GM12878 (cell line): ENCODE data around the gene SPEM2. TPM values are rescaled to one million over a fixed set of nuclear protein-coding genes. Genes with fewer than 3 reads are reported as not detected.

Experiments used
- ATAC-seq: fragments of 200-7000 bp; cut with Tn5 transposase; 3 replicates; pipeline ENCODE4 v1.9.1; 2020; ENCODE audit warnings: mild to moderate bottlenecking, moderate library complexity
- BruUV-seq: library from RNA; stranded (reverse); fragments of 400-500 nt; replicated peaks from 2 replicates; lab custom pipeline; 2021; lab: Mats Ljungman, UMichigan
- CTCF ChIA-PET: fragments of 300-600 bp; sonication (Branson Sonifier 250); formaldehyde crosslinking; extraction: SDS; loops from one replicate; lab custom pipeline; 2021; ENCODE audit warnings: inconsistent platforms; lab: Yijun Ruan, JAX
- POLR2A ChIA-PET: fragments of 350-600 bp; formaldehyde crosslinking; extraction: SDS; loops from one replicate; lab custom pipeline; 2021; ENCODE audit warnings: inconsistent platforms; lab: Charles Lee
- RAD21 ChIA-PET: fragments of 300-600 bp; sonication (Branson Sonifier 250); formaldehyde crosslinking; loops from one replicate; lab custom pipeline; 2023; ENCODE audit warnings: antibody characterized with exemption; ENCODE audit not compliant: unreplicated experiment; lab: Charles Lee
- SMC1A ChIA-PET: fragments of 300-600 bp; sonication (Branson Sonifier 250); formaldehyde crosslinking; loops from one replicate; lab custom pipeline; 2023; ENCODE audit not compliant: unreplicated experiment, uncharacterized antibody; lab: Charles Lee
- DNase-seq: peaks from one replicate; pipeline ENCODE4 v3.0.0-alpha.2; 2011; ENCODE audit warnings: low read depth, low spot score
- FAIRE-seq: peaks from 3 replicates; lab custom pipeline; 2011; peaks lifted over from hg19 to GRCh38; lab: Jason Lieb, UNC
- H2AFZ ChIP-seq: 2 replicates; pipeline ENCODE4 v1.6.0; 2011; ENCODE audit warnings: low read depth, low read length, control low read depth; ENCODE audit not compliant: control insufficient read depth
- H3K27ac ChIP-seq: 2 replicates; pipeline ENCODE4 v1.5.1; 2011; ENCODE audit warnings: control low read depth; ENCODE audit not compliant: control insufficient read depth, insufficient read depth
- H3K27me3 ChIP-seq, 2 experiments: replicated peaks in 1 of 2; 2 replicates each; pipeline versions ENCODE4 v1.6.0 to v1.6.1; 2011; ENCODE audit warnings: low read length in 1 of 2; ENCODE audit not compliant: control insufficient read depth in 2 of 2, insufficient read depth in 2 of 2
- H3K36me3 ChIP-seq, 2 experiments: 2 replicates each; pipeline ENCODE4 v1.5.1; 2011; ENCODE audit warnings: low read length in 1 of 2; ENCODE audit not compliant: control insufficient read depth in 2 of 2, insufficient read depth in 2 of 2
- H3K4me1 ChIP-seq: 2 replicates; pipeline ENCODE4 v1.6.1; 2011; ENCODE audit warnings: mild to moderate bottlenecking, low read length, moderate library complexity, mixed read lengths; ENCODE audit not compliant: control insufficient read depth, insufficient read depth
- H3K4me2 ChIP-seq: 2 replicates; pipeline ENCODE4 v1.6.0; 2011; ENCODE audit warnings: control low read depth; ENCODE audit not compliant: control insufficient read depth, insufficient read depth
- H3K4me3 ChIP-seq: fragments of 200-600 bp; sonication (generic); 2 replicates; pipeline ENCODE4 v1.5.1; 2016
- H3K79me2 ChIP-seq: 2 replicates; pipeline ENCODE4 v1.6.0; 2011; ENCODE audit warnings: low read length; ENCODE audit not compliant: control insufficient read depth, insufficient read depth
- H3K9ac ChIP-seq: 2 replicates; pipeline ENCODE4 v1.8.0; 2011; ENCODE audit warnings: low read length, control low read depth, mixed read lengths; ENCODE audit not compliant: control insufficient read depth, insufficient read depth
- H3K9me3 ChIP-seq: replicated peaks from 3 replicates; pipeline ENCODE4 v1.5.1; 2011; ENCODE audit warnings: mild to moderate bottlenecking, low read length; ENCODE audit not compliant: control insufficient read depth, insufficient read depth
- H4K20me1 ChIP-seq: 2 replicates; pipeline ENCODE4 v1.6.0; 2011; ENCODE audit not compliant: control insufficient read depth, insufficient read depth
- BMI1 ChIP-seq: fragments of 450-650 bp; IDR thresholded peaks from 2 replicates; pipeline ENCODE4 v1.6.1; 2016; ENCODE audit warnings: mild to moderate bottlenecking, moderate library complexity, borderline replicate concordance
- CBX3 ChIP-seq: fragments of 200-600 bp; sonication (generic); IDR thresholded peaks from 2 replicates; pipeline ENCODE4 v1.6.1; 2016; ENCODE audit warnings: low read depth, borderline replicate concordance
- CEBPZ ChIP-seq: fragments of 150-350 bp; IDR thresholded peaks from 2 replicates; pipeline ENCODE4 v1.6.1; 2016; ENCODE audit warnings: low read depth, low read length
- FOXK2 ChIP-seq: fragments of 450-650 bp; IDR thresholded peaks from 2 replicates; pipeline ENCODE4 v1.6.1; 2017; ENCODE audit warnings: mild to moderate bottlenecking, moderate library complexity
- FOXM1 ChIP-seq: IDR thresholded peaks from 2 replicates; pipeline ENCODE4 v1.6.1; 2012; ENCODE audit warnings: low read depth, mild to moderate bottlenecking, inconsistent platforms, low read length, moderate library complexity
- HDAC2 ChIP-seq: fragments of 200-600 bp; sonication (generic); IDR thresholded peaks from 2 replicates; pipeline ENCODE4 v1.6.1; 2017
- HSF1 ChIP-seq: fragments of 150-350 bp; IDR thresholded peaks from 2 replicates; pipeline ENCODE4 v1.6.1; 2014; ENCODE audit warnings: mild to moderate bottlenecking, low read depth, low read length
- MYC ChIP-seq: IDR thresholded peaks from 2 replicates; pipeline ENCODE4 v1.6.1; 2011; ENCODE audit warnings: mild to moderate bottlenecking, low read length, moderate library complexity, inconsistent platforms; ENCODE audit not compliant: insufficient read depth, insufficient replicate concordance, insufficient read length, severe bottlenecking
- NR2C1 ChIP-seq: fragments of 450-650 bp; IDR thresholded peaks from 2 replicates; pipeline ENCODE4 v1.6.1; 2017; ENCODE audit warnings: antibody characterized with exemption, mild to moderate bottlenecking, moderate library complexity
- RELB ChIP-seq: fragments of 450-650 bp; IDR thresholded peaks from 2 replicates; pipeline ENCODE4 v1.6.1; 2017; ENCODE audit warnings: low read depth, mild to moderate bottlenecking, moderate library complexity
- SP1 ChIP-seq: IDR thresholded peaks from one replicate; pipeline ENCODE4 v1.6.1; 2011; ENCODE audit warnings: low read depth, low read length
- SRF ChIP-seq, 2 experiments: IDR thresholded peaks; 2 replicates each; pipeline ENCODE4 v1.6.1; 2011; ENCODE audit warnings: low read depth in 2 of 2, low read length in 2 of 2, mild to moderate bottlenecking in 1 of 2, moderate library complexity in 1 of 2
- TCF7 ChIP-seq: IDR thresholded peaks from 2 replicates; pipeline ENCODE4 v1.6.1; 2014; ENCODE audit warnings: antibody characterized with exemption, borderline replicate concordance
- YBX1 ChIP-seq: fragments of 450-650 bp; IDR thresholded peaks from 2 replicates; pipeline ENCODE4 v1.6.1; 2016; ENCODE audit warnings: antibody characterized with exemption
- ZNF274 ChIP-seq: IDR thresholded peaks from one replicate; pipeline ENCODE4 v1.8.0; 2011; ENCODE audit not compliant: insufficient read length, insufficient read depth
- ZSCAN29 ChIP-seq: fragments of 450-650 bp; IDR thresholded peaks from 2 replicates; pipeline ENCODE4 v1.6.1; 2017; ENCODE audit warnings: mild to moderate bottlenecking, moderate library complexity
- WGBS: methylation state at CpG from one replicate; pipeline ENCODE4 v1.1.6; 2016; ENCODE audit warnings: low lambda C conversion rate; ENCODE audit not compliant: insufficient replicate concordance, insufficient coverage; ENCODE audit errors: missing lambda C conversion rate; 5-methylcytosine and 5-hydroxymethylcytosine counted together
- in situ Hi-C: fragments of 300-500 bp; cut with MboI; formaldehyde crosslinking; loops from 9 replicates; pipeline ENCODE4 v1.14.3; 2018; ENCODE audit warnings: mixed read lengths
- intact Hi-C: fragments of 100-400 bp; cut with micrococcal nuclease; formaldehyde crosslinking; loops from one replicate; pipeline ENCODE4 v1.14.2; 2022; ENCODE audit not compliant: unreplicated experiment
- polyA plus RNA-seq, 11 experiments: library from polyadenylated mRNA; depleted of rRNA in 4 of 11; unstranded in 6 of 11; stranded (reverse) in 5 of 11; fragments of >200 nt; fragmentation: Nextera tagmentation in 4 of 11; fragmentation: Illumina TruSeq in 1 of 11; extraction: Ambion mirVana in 4 of 11; extraction: Trizol in 1 of 11; gene quantifications; 1 replicate in 1 of 11; 2 replicates in 10 of 11; pipeline versions ENCODE4 v1.2.1 to v1.2.3, GENCODE V29; 2011 to 2016; ENCODE audit warnings: inconsistent platforms in 2 of 11, missing spikeins in 2 of 11, low read depth in 1 of 11
- total RNA-seq, 4 experiments: library from RNA; depleted of rRNA in 3 of 4; stranded (reverse); fragments of >200 nt in 3 of 4; fragmentation: Illumina TruSeq in 1 of 4; extraction: Trizol in 1 of 4; gene quantifications; 2 replicates each; pipeline versions ENCODE4 v1.2.1 to v1.2.3, GENCODE V29; 2013 to 2021

SPEM2 gene
- total and polyA plus RNA-seq, 10 of the 15 experiments (the other 5 are each of a cell fraction or from before 2014, with no cell fraction given): not detected

GRCh38 chr17:7464081-7464480 is 38.7 kb downstream of the SPEM2 start:
- RAD21 ChIA-PET: no interaction called here
- SMC1A ChIA-PET: interaction anchor here (1.2 kb wide), 1 partner anchor 9 kb away, joined by 3 read pairs; no protein-coding TSS in a partner anchor
- no peak overlapping the region for H3K27ac ChIP-seq
- H3K9ac ChIP-seq: no peak overlapping the region
- intact Hi-C loops (no loop called here), in situ Hi-C loops (no loop called here)
- no peak for DNase-seq
- no peaks in the 10 kb centered on the region for H3K9me3 ChIP-seq
- CTCF ChIA-PET: no interaction called here
- no peaks in the 10 kb centered on the region for H3K27me3 ChIP-seq
- H2AFZ ChIP-seq: no peak overlapping the region
- no peaks in the 10 kb centered on the region for H4K20me1 ChIP-seq
- no peak overlapping the region for H3K4me2 ChIP-seq
- POLR2A ChIA-PET: interaction anchor here (0.6 to 0.9 kb wide), 4 partner anchors 21 to 323 kb away, joined by 3 to 7 read pairs (median 6); no protein-coding TSS in a partner anchor
- no peak overlapping the region for H3K4me3 ChIP-seq
- BruUV-seq: no TSS peak
- H3K79me2 ChIP-seq: no peaks in the 10 kb centered on the region
- no peak for ATAC-seq
- H3K36me3 ChIP-seq: peaks cover 2 to 5% of the 10 kb centered on the region in 2 experiments; a peak in 3 of 4 replicates
- H3K4me1 ChIP-seq: no peaks in the 10 kb centered on the region; the same call in 1 of the 2 replicates
- WGBS: 95% methylated on average over 9 of the region's 9 CpGs
- FAIRE-seq: no peak
- no peak for TF ChIP-seq FOXK2
- TF ChIP-seq NR2C1: no peak
- TF ChIP-seq HSF1: no peak
- no peak for TF ChIP-seq YBX1
- no peak for TF ChIP-seq SP1
- no peak for TF ChIP-seq MYC
- TF ChIP-seq ZNF274: no peak
- TF ChIP-seq CBX3: no peak
- no peak for TF ChIP-seq ZSCAN29
- TF ChIP-seq HDAC2: no peak
- TF ChIP-seq CEBPZ: no peak
- no peak for TF ChIP-seq BMI1
- TF ChIP-seq SRF (IDR thresholded peaks at IDR 0.05; ENCODE audit: low read depth in 2 of 2, low read length in 2 of 2): no peak
- TF ChIP-seq RELB: no peak
- TF ChIP-seq TCF7: no peak
- TF ChIP-seq FOXM1: no peak
